Measurements from ENCODE around the gene METTL16. TPM values are rescaled to one million over a fixed set of nuclear protein-coding genes. Genes with fewer than 3 reads are reported as not detected.

METTL16 gene
- total and polyA plus RNA-seq, 9 of the 15 experiments (the other 6 are each of a cell fraction or from before 2014, with no cell fraction given) = 12.1 to 30.5 (median 19.8) TPM

GRCh38 chr17:2393174-2393953 is 118.3 kb downstream of the METTL16 start (continued):
- no peak for TF ChIP-seq REST (IDR thresholded peaks at IDR 0.05; ENCODE audit: borderline replicate concordance)
- TF ChIP-seq REST (CRISPR knock-in tag; IDR thresholded peaks at IDR 0.05; ENCODE audit: low read depth) = peak; percentile 43; the same call in 1 of the 2 replicates
- peak; percentile 26; the same call in 1 of the 2 replicates for TF ChIP-seq SMARCE1 (IDR thresholded peaks at IDR 0.05)
- no peak for TF ChIP-seq SMAD2 (IDR thresholded peaks at IDR 0.05; ENCODE audit: low read depth, low read length)
- no peak for TF ChIP-seq ZNF277 (CRISPR knock-in tag; IDR thresholded peaks at IDR 0.05; ENCODE audit: borderline replicate concordance)
- TF ChIP-seq GABPB1 (CRISPR knock-in tag; IDR thresholded peaks at IDR 0.05) = peak; percentile 51
- peak; percentile 36; the same call in 1 of the 2 replicates for TF ChIP-seq SMAD4 (CRISPR knock-in tag; conservative IDR thresholded peaks at IDR 0.05)
- no peak for TF ChIP-seq AFF1 (IDR thresholded peaks at IDR 0.05; ENCODE audit: low read depth in 1 of 2, partially characterized antibody in 2 of 2)
- TF ChIP-seq E2F6 (IDR thresholded peaks at IDR 0.05; ENCODE audit: borderline replicate concordance in 1 of 2, extremely low read depth in 1 of 2, insufficient read depth in 1 of 2, insufficient read length in 1 of 2, low read depth in 1 of 2, low read length in 1 of 2, poor library complexity in 1 of 2, severe bottlenecking in 1 of 2) = peak; percentile 62 to 76
- peak; percentile 89 for TF ChIP-seq CREM (IDR thresholded peaks at IDR 0.05; ENCODE audit: low read depth)
- TF ChIP-seq POLR2G (IDR thresholded peaks at IDR 0.05; ENCODE audit: low read depth, low read length) = peak; percentile 83

Measured in K562 (cell line).